Spleen (tissue), 7 donors: Measurements from ENCODE around the gene LHFPL3.

ENCODE experiments used
- CTCF ChIP-seq, 11 experiments: fragments of 200-600 bp in 7 of 11; fragments of 450-650 bp in 4 of 11; sonication (generic) in 4 of 11; IDR thresholded peaks in 8 of 11; conservative IDR thresholded peaks in 3 of 11; 1 replicate in 7 of 11; 2 replicates in 4 of 11; pipeline versions ENCODE4 v1.4.0 to v1.8.0; 2016 to 2021; ENCODE audit warnings: antibody characterized with exemption in 11 of 11, inconsistent platforms in 4 of 11, mild to moderate bottlenecking in 1 of 11
- POLR2A ChIP-seq, 3 donors: fragments of 450-650 bp; IDR thresholded peaks; one replicate each; pipeline ENCODE4 v1.5.1; 2017; ENCODE audit warnings: antibody characterized with exemption in 3 of 3, mild to moderate bottlenecking in 1 of 3
- donor health status: DM: no; HTN: no; CAD: no; lungs with moderate emphysema.
- donor health status: DM: no; HTN: no; CAD: no.
- donor health status: DM: no; HTN: no; CAD: no.

DNA sequence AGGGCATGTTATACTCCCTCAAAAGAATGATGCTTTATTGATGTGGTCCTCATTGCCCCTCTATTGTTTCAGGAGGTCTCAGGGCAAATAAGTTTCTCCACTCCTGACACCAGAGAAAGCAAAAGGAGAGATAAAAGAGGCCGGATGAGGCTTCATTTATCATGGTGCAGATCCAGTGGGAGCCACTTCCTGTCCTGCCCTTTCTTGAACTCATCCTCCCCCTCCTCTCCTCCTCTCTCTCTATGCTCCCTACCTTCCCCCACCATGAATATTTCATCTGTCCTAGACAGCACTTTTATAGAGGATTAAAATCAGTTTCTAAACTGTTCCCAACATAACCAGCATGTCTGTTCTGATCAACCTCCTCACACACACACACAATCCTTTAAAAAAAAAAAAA lies 513.4 kb downstream of the LHFPL3 start:
- TF ChIP-seq POLR2A (IDR thresholded peaks at IDR 0.05) (no peak), CTCF (IDR thresholded peaks at IDR 0.05 in 8 of 11, conservative IDR thresholded peaks at IDR 0.05 in 3 of 11) (no peak)
